B cell (primary cell): ENCODE measurements around the gene OVCA2.

ENCODE experiments used
- CTCF ChIP-seq: fragments of 200-600 bp; IDR thresholded peaks from one replicate; pipeline ENCODE4 v1.8.0; 2022; ENCODE audit warnings: antibody characterized with exemption, mild to moderate bottlenecking
- EZH2 ChIP-seq: IDR thresholded peaks from 2 replicates; pipeline ENCODE4 v1.6.1; 2012; ENCODE audit warnings: borderline replicate concordance, low read depth, mild to moderate bottlenecking, moderate library complexity, low read length; ENCODE audit not compliant: insufficient read depth, poor library complexity, severe bottlenecking

- TF ChIP-seq CTCF: no peak
- TF ChIP-seq EZH2: no peak
These were observed 49.1 kb downstream of the OVCA2 start for GRCh38 chr17:2090804-2091534.
